NCI-H2081 (cell line): ENCODE data around the gene ARHGAP15.

Experiments
- DNase-seq, 2 experiments: peaks; one replicate each; lab custom pipeline; 2025; lab: John Stamatoyannopoulos, UW

ARHGAP15 gene

GRCh38 chr2:143689541-143689940 is 560.3 kb downstream of the ARHGAP15 start:
- DNase-seq: no peak

DNA sequence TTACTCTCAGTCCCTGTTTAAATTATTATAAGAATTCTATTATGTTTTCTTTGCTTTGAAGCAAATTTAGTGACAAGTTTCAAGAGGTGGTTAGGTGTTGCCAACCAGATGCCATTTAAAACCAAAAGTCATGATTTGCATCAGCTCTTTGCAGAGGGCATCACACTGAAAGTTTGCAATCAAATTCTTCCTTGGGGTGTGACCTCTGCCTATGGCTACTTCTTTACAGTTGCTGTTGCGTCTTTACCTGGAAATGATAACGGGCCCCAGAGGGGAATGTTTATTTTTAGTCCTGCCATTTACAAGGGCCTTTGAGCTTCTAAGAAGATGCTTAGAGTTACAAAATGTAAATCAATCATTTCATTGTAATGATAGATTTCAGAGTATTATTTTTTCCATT is 561.0 kb downstream of the ARHGAP15 start:
- DNase-seq: no peak

GRCh38 chr2:143691121-143691520 is 561.9 kb downstream of the ARHGAP15 start:
- DNase-seq: no peak

- DNase-seq: no peak
Measured at GRCh38 chr2:143692162-143692561, 562.9 kb downstream of the ARHGAP15 start.

DNA sequence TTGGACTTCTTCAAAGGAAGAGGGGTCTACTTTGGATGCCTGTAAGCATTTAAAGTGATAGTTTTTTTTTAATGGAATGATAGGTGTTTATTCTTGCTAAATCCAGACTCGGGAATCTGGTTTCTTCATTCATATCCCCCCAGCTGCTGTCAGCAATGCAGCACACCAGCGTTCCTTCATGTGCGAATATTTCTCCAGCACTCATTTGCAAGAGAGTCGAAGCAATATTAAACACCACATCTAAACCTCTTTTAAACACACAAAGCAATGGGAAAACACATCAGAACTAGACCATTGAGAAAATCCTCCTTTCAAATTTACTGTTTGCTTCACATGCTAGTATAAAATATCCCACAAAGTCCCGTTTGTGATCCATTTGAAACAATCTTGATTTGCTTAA is 563.7 kb downstream of the ARHGAP15 start:
- no peak for DNase-seq

DNA sequence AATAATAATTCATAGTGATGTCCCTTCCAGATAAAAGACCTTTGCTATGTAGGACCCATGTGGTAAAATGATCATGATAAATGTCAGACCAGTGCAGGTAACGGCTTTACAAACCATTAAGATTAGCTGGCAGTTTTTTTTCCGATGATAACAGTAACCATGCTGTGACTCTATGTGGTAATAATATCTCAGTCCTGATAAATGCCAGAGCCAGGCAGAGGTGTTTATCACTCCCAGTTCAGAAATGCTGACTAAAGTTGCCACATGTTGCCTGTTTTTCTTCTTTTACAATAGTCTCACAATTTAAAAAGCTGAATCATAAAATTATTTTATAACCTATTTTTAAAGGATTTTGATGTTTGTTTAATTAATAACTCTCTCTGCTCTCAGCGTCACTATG is 565.1 kb downstream of the ARHGAP15 start:
- no peak for DNase-seq

GRCh38 chr2:143696651-143697050 is 567.4 kb downstream of the ARHGAP15 start:
- no peak for DNase-seq

DNA sequence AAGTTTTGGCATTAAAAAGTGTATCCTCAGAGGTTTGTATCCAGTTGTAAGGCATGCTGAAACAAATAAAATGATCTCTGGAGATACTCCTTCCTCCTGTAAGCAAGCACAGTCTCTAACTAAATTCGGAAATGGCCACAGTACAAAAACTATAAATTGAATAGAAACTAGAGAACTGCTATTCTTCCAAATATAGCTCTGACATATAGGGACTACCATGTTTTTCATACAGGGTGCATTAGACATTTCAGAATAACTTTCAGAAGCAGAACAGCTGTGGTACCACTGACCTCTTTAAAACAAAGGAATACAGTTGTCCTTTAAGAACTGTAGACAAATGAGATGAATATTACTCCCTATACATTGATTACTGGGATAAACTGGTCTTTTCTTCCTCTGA is 568.5 kb downstream of the ARHGAP15 start:
- no peak for DNase-seq

DNA sequence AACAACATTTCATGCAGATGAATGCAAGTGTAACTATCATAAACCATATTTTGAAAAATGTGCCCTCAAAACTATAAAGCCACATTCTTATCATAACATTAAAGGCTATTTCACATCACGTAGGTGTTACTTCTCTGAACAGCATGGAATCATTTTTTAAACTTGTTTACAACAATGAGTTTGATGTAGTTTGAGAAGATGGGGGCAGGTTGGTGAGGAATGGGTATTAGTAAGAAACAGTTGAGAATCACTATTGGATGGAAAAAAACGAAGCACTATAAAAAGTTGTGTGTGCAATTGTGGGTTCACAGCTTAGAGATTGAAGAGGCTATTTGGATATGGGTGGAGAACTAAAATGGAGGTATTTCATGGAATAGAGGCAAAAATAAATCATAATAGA is 569.1 kb downstream of the ARHGAP15 start:
- DNase-seq: no peak

GRCh38 chr2:143698888-143699570 is 569.8 kb downstream of the ARHGAP15 start:
- no peak for DNase-seq

DNA sequence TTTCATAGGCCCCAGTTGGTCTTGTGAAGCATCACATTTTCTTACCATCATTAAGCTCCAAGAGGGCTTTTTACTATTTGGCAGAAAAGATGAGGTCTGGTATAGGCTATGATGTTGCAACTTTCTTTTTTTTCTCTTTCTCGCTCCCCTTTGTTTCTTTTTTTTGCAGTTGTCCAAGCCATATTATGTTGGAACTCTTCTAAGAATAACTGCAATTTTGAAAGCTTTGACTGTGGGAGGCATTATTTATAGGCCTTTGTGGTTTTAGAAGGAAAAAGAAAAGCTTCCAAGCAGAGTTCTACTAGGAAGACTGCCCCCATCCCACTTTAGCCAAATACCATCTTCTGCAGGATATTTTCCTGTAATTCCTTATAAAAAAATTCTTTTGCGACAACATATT is 571.6 kb downstream of the ARHGAP15 start:
- no peak for DNase-seq

GRCh38 chr2:143701785-143702184 is 572.6 kb downstream of the ARHGAP15 start:
- no peak for DNase-seq

DNA sequence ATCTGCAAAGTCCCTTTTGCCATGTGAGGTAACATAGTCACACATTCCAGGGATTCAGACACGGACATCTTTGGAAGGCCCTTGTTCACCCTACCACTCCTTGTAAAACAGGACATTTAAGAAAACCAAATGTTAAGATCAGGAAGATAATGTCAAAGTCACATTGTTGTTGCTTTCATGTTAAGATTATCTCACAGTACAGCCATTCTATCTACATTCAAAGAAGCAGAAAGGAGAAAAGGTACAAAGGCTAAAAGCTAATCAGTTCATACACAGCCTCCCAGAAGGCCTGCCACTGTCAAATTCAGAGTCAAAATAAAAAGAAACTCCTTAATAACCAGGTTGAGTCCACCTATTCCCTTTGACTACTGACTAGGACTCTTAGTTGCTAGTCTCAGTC is 573.7 kb downstream of the ARHGAP15 start:
- no peak for DNase-seq

DNA sequence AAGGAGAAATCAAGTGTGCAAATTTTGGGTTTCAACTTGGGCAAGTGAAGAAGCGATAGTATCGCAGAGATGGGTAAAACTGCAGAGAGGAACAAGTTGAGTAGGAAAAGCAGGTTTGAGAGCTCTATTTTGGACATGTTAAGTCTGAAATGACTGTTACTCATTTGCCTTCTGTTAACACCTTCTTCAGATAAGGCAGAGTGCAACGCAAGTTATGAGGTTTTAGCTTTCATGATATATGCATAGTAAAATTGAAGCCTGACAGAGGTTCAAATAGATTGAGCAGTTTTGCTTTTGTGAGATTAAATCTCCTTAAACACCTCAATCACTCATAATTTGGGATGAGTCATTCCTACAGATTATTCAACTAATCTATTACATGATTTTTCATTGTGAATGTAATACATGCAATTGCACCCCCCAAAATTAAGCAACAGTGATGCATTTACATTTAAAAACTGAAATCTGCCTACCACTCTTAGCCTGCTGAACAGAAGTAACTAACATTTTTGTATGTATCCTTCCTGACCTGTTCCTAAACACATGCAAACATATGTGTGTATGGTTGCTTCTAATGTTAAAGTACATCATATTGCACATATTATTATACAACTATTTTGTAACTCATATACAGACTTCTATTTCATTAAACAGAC is 575.4 kb downstream of the ARHGAP15 start:
- DNase-seq: no peak

DNA sequence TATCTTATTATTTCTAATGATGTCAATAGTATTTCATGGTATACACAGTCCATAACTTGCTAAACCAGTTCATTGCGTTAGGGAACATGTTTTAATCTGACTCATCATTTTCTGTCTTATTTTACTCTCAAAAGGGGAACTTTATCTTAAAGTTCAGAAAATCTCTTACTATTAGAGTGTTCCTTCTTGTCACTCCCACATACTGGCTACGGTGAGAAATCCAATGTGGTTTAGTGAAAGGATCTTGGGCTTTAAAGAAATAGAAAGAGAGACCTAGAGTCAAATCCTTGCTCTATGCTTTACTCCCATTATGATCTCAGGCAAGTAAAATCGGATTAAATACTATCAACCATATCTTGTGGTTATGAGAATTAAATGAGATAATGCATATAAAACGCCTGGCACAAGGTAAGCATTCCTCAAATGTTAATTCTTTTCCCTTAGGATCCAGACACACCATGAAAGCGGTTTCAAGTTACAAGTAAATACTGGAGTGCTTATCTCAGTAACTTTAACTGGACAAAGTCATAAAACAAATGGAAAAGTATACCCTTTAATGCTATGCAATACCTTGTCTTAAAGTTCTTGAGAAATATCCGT is 576.0 kb downstream of the ARHGAP15 start:
- no peak for DNase-seq

DNA sequence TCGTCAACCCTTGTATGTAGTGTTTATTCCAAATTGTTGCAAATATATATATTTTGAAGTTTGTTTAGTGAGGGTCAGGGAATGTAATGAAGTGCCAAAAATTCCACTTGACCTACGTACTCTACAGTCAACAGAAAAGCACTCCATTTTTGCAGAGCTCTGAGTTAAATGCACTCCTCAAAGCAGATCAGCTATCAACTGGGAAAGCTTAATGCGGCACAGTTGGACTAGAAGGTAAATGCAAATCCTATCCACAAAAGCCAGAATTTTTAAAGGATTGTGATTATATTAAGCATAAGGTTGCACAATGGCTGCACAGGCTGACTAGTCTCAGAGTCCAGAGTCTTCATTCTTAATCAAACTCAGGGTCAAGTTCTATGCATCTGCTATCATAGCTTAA is 577.1 kb downstream of the ARHGAP15 start:
- no peak for DNase-seq

DNA sequence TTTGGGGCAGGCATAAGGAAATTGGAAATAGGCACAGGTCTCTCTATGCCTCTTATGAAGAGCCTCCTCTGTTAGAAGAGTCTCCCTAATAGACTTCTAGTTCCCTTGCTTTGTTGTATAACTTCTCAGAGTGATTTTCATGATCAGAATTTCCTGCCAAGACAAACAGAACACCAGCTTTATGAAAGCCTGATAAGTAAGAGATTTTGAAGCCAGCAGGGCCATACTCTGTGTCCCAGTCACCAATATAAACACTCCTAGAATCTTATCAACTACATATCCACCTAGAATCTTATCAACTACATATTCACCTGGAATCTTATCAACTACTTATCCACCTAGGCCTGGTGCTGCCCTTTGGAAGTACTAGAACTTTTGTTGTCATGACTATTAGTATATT is 579.5 kb downstream of the ARHGAP15 start:
- DNase-seq: no peak

- no peak for DNase-seq
Measured at GRCh38 chr2:143710196-143710595, 581.0 kb downstream of the ARHGAP15 start.

GRCh38 chr2:143710879-143711278 is 581.7 kb downstream of the ARHGAP15 start:
- no peak for DNase-seq

DNA sequence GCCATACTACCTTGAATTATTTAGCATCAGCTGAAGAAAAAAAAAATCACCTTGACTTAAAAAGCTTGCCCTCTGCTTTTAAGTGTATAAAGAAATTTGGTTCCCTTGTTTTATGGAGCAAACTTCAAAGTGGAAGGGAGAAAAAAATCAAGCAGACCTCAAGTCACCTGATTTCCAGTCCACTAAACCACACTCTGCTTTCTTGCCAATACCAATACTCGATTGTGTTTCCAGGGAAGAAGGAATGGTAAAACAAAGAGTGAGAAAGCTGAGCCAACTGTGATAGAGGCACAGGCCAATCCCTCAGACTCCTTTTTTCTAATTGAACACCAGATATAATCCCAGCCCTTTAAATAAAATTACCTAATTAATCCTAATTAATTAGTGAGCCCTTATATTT is 587.3 kb downstream of the ARHGAP15 start:
- no peak for DNase-seq

DNA sequence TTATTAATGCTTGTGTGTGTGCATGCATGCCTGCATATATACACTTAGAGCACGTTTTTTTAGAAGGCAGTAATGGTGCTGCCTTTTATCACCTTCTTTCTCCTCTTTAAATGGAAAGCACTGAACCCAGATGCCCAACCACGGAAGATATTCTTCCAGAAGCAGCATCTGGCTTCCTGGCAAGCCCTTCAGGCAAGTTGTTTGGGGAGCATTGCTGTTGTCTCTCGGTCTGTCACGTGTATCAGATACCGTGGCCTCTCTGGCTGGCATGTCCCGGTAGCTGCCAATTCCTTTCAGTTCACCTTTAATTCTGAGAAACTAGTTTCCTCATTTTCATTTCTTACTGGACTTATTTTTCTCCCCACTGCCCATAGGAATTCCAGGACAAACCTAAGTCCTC is 587.8 kb downstream of the ARHGAP15 start:
- DNase-seq: no peak

GRCh38 chr2:143717536-143718168 is 588.4 kb downstream of the ARHGAP15 start:
- no peak for DNase-seq

- no peak for DNase-seq
Measured at GRCh38 chr2:143718745-143719144, 589.5 kb downstream of the ARHGAP15 start.
